ENCODE measurements around the gene PSME3IP1. TPM values are rescaled to one million over a fixed set of nuclear protein-coding genes. Genes with fewer than 3 reads are reported as not detected.
A peak's percentile ranks its signal among the peaks of the same experiment; 100 is the strongest.

PSME3IP1 gene
- polyA plus RNA-seq, 1 experiment = 68.9 TPM

- CTCF ChIA-PET = interaction anchor here (0.7 to 1.3 kb wide), 3 partner anchors 11 to 115 kb away, joined by 3 to 4 read pairs (median 3); no protein-coding TSS in a partner anchor
- no peak for TF ChIP-seq CTCF (IDR thresholded peaks at IDR 0.05; ENCODE audit: low read depth, low read length)
- H3K9me3 ChIP-seq (ENCODE audit: control insufficient read depth, insufficient read depth, low read length) = peaks cover 4% of the 10 kb centered on the region; the same call in 1 of the 2 replicates
- POLR2A ChIA-PET = interaction anchor here (0.6 to 1.6 kb wide), 12 partner anchors 9 to 390 kb away, joined by 3 to 17 read pairs (median 4); partner anchors contain the start of genes ARL2BP, CIAPIN1, COQ9 and CPNE2
- no peak for DNase-seq (ENCODE audit: low read depth, low spot score)
- peak overlapping the region; percentile 78 for H3K27ac ChIP-seq (ENCODE audit: low read depth, low read length)
- no peaks in the 10 kb centered on the region for H3K27me3 ChIP-seq (ENCODE audit: control insufficient read depth, insufficient read depth, low read length)
- H3K4me3 ChIP-seq (ENCODE audit: low read depth, low read length) = peak overlapping the region; percentile 90
These were observed 344 bp downstream of the PSME3IP1 start for GRCh38 chr16:57185446-57185944.

- Histone ChIP-seq H3K27me3 (ENCODE audit: control insufficient read depth, insufficient read depth, low read length) (no peaks in the 10 kb centered on the region), H3K4me3 (ENCODE audit: low read depth, low read length) (peak overlapping the region; percentile 90), H3K9me3 (ENCODE audit: control insufficient read depth, insufficient read depth, low read length) (peaks cover 4% of the 10 kb centered on the region; the same call in 1 of the 2 replicates), H3K27ac (ENCODE audit: low read depth, low read length) (peak overlapping the region; percentile 78)
- TF ChIP-seq CTCF (IDR thresholded peaks at IDR 0.05; ENCODE audit: low read depth, low read length) = no peak
- CTCF ChIA-PET = interaction anchor here (0.9 to 1.3 kb wide), 2 partner anchors 91 to 115 kb away, joined by 4 to 5 read pairs; no protein-coding TSS in a partner anchor
- DNase-seq (ENCODE audit: low read depth, low spot score) = no peak
- POLR2A ChIA-PET = interaction anchor here (0.7 to 1.4 kb wide), 3 partner anchors 10 to 390 kb away, joined by 3 to 17 read pairs (median 5); no protein-coding TSS in a partner anchor
These were observed 873 bp downstream of the PSME3IP1 start for GRCh38 chr16:57184887-57185445.

- no peak for TF ChIP-seq CTCF (IDR thresholded peaks at IDR 0.05; ENCODE audit: low read depth, low read length)
- H3K4me3 ChIP-seq (ENCODE audit: low read depth, low read length) = no peak overlapping the region
- ChIA-PET POLR2A (no interaction called here), CTCF (interaction anchor here (0.6 to 0.9 kb wide), 2 partner anchors 17 to 91 kb away, joined by 3 to 5 read pairs; no protein-coding TSS in a partner anchor)
- no peak overlapping the region for H3K27ac ChIP-seq (ENCODE audit: low read depth, low read length)
- H3K9me3 ChIP-seq (ENCODE audit: control insufficient read depth, insufficient read depth, low read length) = peaks cover 4% of the 10 kb centered on the region; the same call in 1 of the 2 replicates
- DNase-seq (ENCODE audit: low read depth, low spot score) = no peak
- no peaks in the 10 kb centered on the region for H3K27me3 ChIP-seq (ENCODE audit: control insufficient read depth, insufficient read depth, low read length)
These were observed 1.7 kb downstream of the PSME3IP1 start for GRCh38 chr16:57184113-57184512.

- Histone ChIP-seq H3K9me3 (ENCODE audit: control insufficient read depth, insufficient read depth, low read length) (no peaks in the 10 kb centered on the region), H3K27ac (ENCODE audit: low read depth, low read length) (no peak overlapping the region), H3K27me3 (ENCODE audit: control insufficient read depth, insufficient read depth, low read length) (no peaks in the 10 kb centered on the region), H3K4me3 (ENCODE audit: low read depth, low read length) (no peak overlapping the region)
- ChIA-PET CTCF (interaction anchor here (0.6 to 1.5 kb wide), 2 partner anchors 26 to 86 kb away, joined by 3 to 7 read pairs; partner anchors contain the start of gene CPNE2), POLR2A (no interaction called here)
- TF ChIP-seq CTCF (IDR thresholded peaks at IDR 0.05; ENCODE audit: low read depth, low read length) = no peak
- DNase-seq (ENCODE audit: low read depth, low spot score) = no peak
These were observed 6.5 kb downstream of the PSME3IP1 start for GRCh38 chr16:57179215-57179828.
